Hepatocyte (in vitro differentiated cells): ENCODE results near the gene ABO. TPM values are rescaled to one million over a fixed set of nuclear protein-coding genes. Genes with fewer than 3 reads are reported as not detected.
"Not testable (repeated sequence)": the region's sequence is repeated elsewhere in the genome, so short reads cannot be mapped to it uniquely, and the experiment has no call there.

Source experiments
- DNase-seq: peaks from one replicate; pipeline ENCODE4 v3.0.0-alpha.2; 2016; ENCODE audit warnings: low spot score
- H2AFZ ChIP-seq: fragments of 200-600 bp; sonication (generic); 2 replicates; pipeline ENCODE4 v1.6.0; 2016; ENCODE audit warnings: antibody characterized with exemption, mild to moderate bottlenecking
- H3K27ac ChIP-seq: fragments of 200-600 bp; sonication (generic); 2 replicates; pipeline ENCODE4 v1.5.1; 2016; ENCODE audit warnings: mild to moderate bottlenecking
- H3K27me3 ChIP-seq: fragments of 200-600 bp; sonication (generic); 2 replicates; pipeline ENCODE4 v1.6.1; 2016
- H3K36me3 ChIP-seq: fragments of 200-600 bp; sonication (generic); replicated peaks from 2 replicates; pipeline ENCODE4 v1.5.1; 2016; ENCODE audit warnings: low read depth; ENCODE audit not compliant: insufficient read depth
- H3K4me1 ChIP-seq: fragments of 200-600 bp; sonication (generic); 2 replicates; pipeline ENCODE4 v1.5.1; 2016; ENCODE audit warnings: mild to moderate bottlenecking, moderate library complexity; ENCODE audit not compliant: insufficient read depth
- H3K4me2 ChIP-seq: fragments of 200-600 bp; sonication (generic); 2 replicates; pipeline ENCODE4 v1.6.0; 2016
- H3K4me3 ChIP-seq: fragments of 200-600 bp; sonication (generic); 2 replicates; pipeline ENCODE4 v1.5.1; 2016; ENCODE audit warnings: mild to moderate bottlenecking
- H3K79me2 ChIP-seq: fragments of 200-600 bp; sonication (generic); 2 replicates; pipeline ENCODE4 v1.6.0; 2017; ENCODE audit warnings: mild to moderate bottlenecking
- H3K9me2 ChIP-seq: fragments of 200-600 bp; sonication (generic); replicated peaks from 2 replicates; pipeline ENCODE4 v1.6.0; 2017; ENCODE audit warnings: mild to moderate bottlenecking; ENCODE audit not compliant: insufficient read depth
- H3K9me3 ChIP-seq: fragments of 200-600 bp; sonication (generic); 2 replicates; pipeline ENCODE4 v1.5.1; 2016; ENCODE audit warnings: low read depth, mild to moderate bottlenecking
- H4K20me1 ChIP-seq: fragments of 200-600 bp; sonication (generic); 2 replicates; pipeline ENCODE4 v1.6.0; 2016; ENCODE audit warnings: mild to moderate bottlenecking; ENCODE audit not compliant: insufficient read depth, poor library complexity, severe bottlenecking
- EZH2 ChIP-seq: fragments of 200-600 bp; sonication (generic); IDR thresholded peaks from 2 replicates; pipeline ENCODE4 v1.6.1; 2016; ENCODE audit warnings: antibody characterized with exemption, mild to moderate bottlenecking, borderline replicate concordance
- EZH2phosphoT487 ChIP-seq: fragments of 200-600 bp; sonication (generic); IDR thresholded peaks from one replicate; pipeline ENCODE4 v1.6.1; 2018; ENCODE audit warnings: antibody characterized with exemption, mild to moderate bottlenecking, low read depth, moderate library complexity; ENCODE audit not compliant: unreplicated experiment, severe bottlenecking
- WGBS: methylation state at CpG from one replicate; pipeline ENCODE4 v1.1.6; 2016; ENCODE audit warnings: low lambda C conversion rate; ENCODE audit errors: missing lambda C conversion rate; 5-methylcytosine and 5-hydroxymethylcytosine counted together
- polyA plus RNA-seq: library from polyadenylated mRNA; unstranded; fragments of >200 nt; fragmentation: Nextera tagmentation; extraction: Ambion mirVana; gene quantifications from 2 replicates; pipeline ENCODE4 v1.2.1, GENCODE V29; 2016
- total RNA-seq: library from RNA; depleted of rRNA; stranded (reverse); fragments of >200 nt; gene quantifications from 2 replicates; pipeline ENCODE4 v1.2.3, GENCODE V29; 2014
- TF ChIP-seq, protein P1 (sequence below): fragments of 200-600 bp; sonication (generic); IDR thresholded peaks from 2 replicates; pipeline ENCODE4 v1.5.1; 2016; ENCODE audit warnings: antibody characterized with exemption, mild to moderate bottlenecking; ENCODE audit not compliant: poor library complexity

ABO gene
- total and polyA plus RNA-seq, 2 experiments from 2014 or later = 4.8 to 15.7 TPM

DNA sequence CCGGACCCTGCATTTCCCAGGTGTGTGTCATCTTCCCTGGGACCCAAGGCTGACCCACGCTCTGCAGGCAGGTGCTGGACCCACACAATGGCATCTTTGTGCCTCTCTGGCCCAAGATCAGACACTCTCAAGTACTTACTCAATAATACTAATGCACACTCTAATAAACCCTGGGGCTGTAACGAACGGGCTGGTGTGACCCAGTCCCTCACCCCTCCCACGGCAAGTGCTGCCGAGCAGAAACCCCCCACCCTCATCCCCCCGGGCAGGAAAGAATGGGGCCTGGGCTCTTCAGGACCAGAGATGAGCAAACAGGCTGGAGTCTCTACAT, 64.8 kb downstream of the ABO start:
- no peak for TF ChIP-seq EZH2
- TF ChIP-seq EZH2phosphoT487 = no peak
- TF ChIP-seq, protein P1, sequence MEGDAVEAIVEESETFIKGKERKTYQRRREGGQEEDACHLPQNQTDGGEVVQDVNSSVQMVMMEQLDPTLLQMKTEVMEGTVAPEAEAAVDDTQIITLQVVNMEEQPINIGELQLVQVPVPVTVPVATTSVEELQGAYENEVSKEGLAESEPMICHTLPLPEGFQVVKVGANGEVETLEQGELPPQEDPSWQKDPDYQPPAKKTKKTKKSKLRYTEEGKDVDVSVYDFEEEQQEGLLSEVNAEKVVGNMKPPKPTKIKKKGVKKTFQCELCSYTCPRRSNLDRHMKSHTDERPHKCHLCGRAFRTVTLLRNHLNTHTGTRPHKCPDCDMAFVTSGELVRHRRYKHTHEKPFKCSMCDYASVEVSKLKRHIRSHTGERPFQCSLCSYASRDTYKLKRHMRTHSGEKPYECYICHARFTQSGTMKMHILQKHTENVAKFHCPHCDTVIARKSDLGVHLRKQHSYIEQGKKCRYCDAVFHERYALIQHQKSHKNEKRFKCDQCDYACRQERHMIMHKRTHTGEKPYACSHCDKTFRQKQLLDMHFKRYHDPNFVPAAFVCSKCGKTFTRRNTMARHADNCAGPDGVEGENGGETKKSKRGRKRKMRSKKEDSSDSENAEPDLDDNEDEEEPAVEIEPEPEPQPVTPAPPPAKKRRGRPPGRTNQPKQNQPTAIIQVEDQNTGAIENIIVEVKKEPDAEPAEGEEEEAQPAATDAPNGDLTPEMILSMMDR = no peak
- no peak overlapping the region for H2AFZ ChIP-seq
- no peak overlapping the region for H3K4me2 ChIP-seq
- WGBS = 78% methylated on average over 7 of the region's 7 CpGs
- H3K9me3 ChIP-seq = no peaks in the 10 kb centered on the region
- no peak overlapping the region for H3K27ac ChIP-seq
- no peaks in the 10 kb centered on the region for H4K20me1 ChIP-seq
- no peaks in the 10 kb centered on the region for H3K27me3 ChIP-seq
- no peaks in the 10 kb centered on the region for H3K36me3 ChIP-seq
- no peaks in the 10 kb centered on the region for H3K4me1 ChIP-seq
- DNase-seq = no peak
- no peak overlapping the region for H3K4me3 ChIP-seq
- no peaks in the 10 kb centered on the region for H3K9me2 ChIP-seq
- no peaks in the 10 kb centered on the region for H3K79me2 ChIP-seq

DNA sequence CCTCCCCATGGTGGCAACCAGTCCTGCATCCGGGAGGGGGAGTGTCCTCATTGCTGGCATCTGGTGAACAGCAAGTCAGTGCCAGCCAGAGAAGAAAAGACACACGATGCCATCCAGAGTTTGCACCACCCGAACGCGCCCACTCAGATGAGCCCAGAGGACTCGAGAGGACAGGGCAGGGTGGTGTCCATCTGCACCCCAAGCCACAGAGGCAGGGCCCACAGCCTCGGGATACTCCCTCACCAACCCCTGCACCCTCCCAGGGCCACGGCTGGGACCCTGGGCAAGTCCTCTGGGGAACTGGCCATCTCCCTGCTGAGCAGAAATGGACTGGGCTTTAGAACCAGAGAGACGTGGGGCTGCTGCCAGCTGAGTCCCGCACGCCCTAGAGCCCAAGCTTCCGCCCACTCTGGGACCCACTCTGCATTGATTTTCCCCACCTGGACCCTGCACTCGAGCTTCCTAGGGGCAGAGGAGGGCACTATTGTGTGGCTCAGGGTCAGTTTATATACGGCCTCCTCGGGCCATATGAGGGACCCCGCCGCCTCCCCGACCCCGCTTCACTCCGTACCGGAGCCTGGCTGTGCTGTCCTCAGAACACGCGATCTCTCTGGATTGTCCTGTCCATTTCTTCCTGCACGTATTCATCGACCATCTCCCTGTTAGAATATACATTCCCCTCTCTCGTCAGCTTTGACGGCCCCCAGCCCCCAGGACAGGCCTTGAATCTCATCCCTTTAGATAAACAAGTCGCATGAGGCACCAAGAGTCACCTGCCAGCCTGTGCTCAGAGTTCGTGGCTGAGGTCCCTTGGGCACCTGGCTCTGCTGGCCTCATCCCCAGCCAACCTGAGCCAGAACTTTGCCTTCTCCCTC, 65.4 kb downstream of the ABO start:
- H3K27ac ChIP-seq, H4K20me1 ChIP-seq, H3K27me3 ChIP-seq, H3K4me3 ChIP-seq, DNase-seq, H2AFZ ChIP-seq, H3K4me1 ChIP-seq, H3K9me2 ChIP-seq, H3K79me2 ChIP-seq, H3K9me3 ChIP-seq, H3K36me3 ChIP-seq, H3K4me2 ChIP-seq: not testable (repeated sequence)
- 87% methylated on average over 29 of the region's 29 CpGs for WGBS

DNA sequence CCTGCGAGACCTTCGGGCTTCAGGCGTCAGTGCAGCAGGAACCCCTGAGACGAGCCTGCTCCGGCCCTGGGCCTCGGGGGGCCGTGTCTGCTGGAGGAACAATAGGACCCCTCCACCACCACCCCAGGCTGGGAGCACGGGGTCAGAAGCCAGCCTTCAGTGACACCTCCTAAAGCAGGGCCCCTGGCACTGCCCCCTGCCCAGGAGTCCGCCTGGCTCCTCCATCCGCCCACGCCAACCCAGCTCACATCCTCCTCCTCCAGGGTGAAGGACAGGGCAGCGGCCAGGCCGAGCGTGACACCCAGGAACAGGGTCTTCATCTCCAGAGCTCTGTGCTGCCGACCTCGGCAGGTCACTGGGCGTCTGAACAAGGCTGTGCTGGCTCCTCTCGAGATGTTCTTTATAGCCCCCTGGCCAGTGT, 66.1 kb downstream of the ABO start, which contains the start of gene OBP2B:
TSS of gene OBP2B (minus strand) at position 371 of the 421 bp plus-strand sequence. CDS start at position 320, 51 bp downstream.
- H2AFZ ChIP-seq, DNase-seq, H3K27me3 ChIP-seq, H3K36me3 ChIP-seq, H3K27ac ChIP-seq, H3K4me3 ChIP-seq, H3K4me1 ChIP-seq, H3K9me2 ChIP-seq, H3K9me3 ChIP-seq, H3K4me2 ChIP-seq, H4K20me1 ChIP-seq, H3K79me2 ChIP-seq: not testable (repeated sequence)
- WGBS = 98% methylated on average over 7 of the region's 18 CpGs

DNA sequence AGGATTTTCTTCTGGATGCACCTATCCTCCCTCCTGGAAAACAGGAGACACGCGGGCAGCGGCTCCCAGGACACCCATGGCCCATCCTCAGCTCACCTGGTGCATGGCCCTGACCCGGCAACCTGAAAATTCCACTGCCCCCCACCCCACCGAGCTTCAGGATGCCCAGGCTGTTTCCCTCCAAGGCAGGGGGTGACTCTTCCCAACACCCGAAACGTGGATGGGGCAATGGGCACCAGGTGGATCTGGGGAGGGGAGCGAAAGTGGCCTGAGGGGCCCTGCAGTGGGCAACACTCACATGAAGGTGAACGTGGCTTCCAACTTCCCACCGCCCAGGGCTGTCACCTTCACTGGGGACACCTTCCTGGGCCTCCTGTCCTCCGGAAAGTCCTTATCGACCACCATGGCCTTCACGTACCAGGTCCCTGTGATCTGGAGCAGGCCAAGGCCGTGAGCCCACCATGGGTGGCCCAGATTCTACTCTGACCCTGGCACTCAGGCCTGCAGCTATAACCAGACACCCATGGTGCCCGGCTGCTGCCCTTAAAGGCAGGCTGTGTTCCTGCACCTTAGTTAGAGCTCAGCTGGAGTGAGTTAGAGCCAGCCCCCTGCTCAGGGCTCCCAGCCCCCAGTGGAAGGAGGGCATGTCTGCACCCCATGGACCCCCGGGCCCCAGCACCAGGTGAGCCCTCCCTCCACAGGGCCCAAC, 66.7 kb downstream of the ABO start:
- not testable (repeated sequence) for H3K4me2 ChIP-seq, H3K4me3 ChIP-seq, H3K27me3 ChIP-seq, H4K20me1 ChIP-seq, H2AFZ ChIP-seq, H3K36me3 ChIP-seq, H3K9me2 ChIP-seq, H3K79me2 ChIP-seq, H3K4me1 ChIP-seq, H3K9me3 ChIP-seq, DNase-seq, H3K27ac ChIP-seq
- 93% methylated on average over 11 of the region's 16 CpGs for WGBS

DNA sequence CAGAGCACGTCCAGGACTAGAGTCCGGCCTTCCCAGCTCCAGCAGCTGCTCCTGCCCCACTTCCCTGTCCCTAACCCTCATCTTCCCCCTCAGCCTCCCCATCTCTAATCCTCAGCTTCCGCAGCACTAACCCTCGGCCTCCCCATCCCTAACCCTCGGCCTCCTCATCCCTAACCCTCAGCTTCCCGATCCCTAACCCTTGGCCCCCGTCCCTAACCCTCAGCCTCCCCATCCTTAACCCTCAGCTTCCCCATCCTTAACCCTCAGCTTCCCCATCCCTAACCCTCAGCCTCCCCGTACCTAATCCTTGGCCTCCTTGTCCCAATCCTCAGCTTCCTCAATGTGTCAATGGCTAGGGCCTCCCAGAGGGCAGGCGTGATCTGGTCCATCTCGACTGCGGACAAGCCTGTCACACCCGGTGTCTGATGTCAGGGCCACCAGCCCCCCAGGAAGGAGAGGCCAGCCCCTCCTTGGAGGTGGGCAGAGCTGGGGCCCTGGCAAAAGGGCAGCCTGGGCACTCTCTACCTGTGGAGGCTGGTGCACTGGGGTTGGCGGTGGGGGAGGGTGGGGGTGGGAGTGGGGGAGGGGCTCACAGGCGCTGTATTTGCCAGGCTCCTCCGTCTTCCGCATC, 67.3 kb downstream of the ABO start:
- H3K4me2 ChIP-seq = no peak overlapping the region
- no peaks in the 10 kb centered on the region for H4K20me1 ChIP-seq
- no peaks in the 10 kb centered on the region for H3K9me2 ChIP-seq
- TF ChIP-seq EZH2phosphoT487 (no peak), EZH2 (no peak)
- TF ChIP-seq, protein P1 = no peak
- no peak overlapping the region for H3K27ac ChIP-seq
- no peaks in the 10 kb centered on the region for H3K36me3 ChIP-seq
- whole genome bisulfite sequencing = 88% methylated on average over 10 of the region's 16 CpGs
- DNase-seq = no peak
- H2AFZ ChIP-seq = no peak overlapping the region
- no peak overlapping the region for H3K4me3 ChIP-seq
- H3K27me3 ChIP-seq = no peaks in the 10 kb centered on the region
- H3K4me1 ChIP-seq = no peaks in the 10 kb centered on the region
- H3K79me2 ChIP-seq = no peaks in the 10 kb centered on the region
- no peaks in the 10 kb centered on the region for H3K9me3 ChIP-seq
